Mesothelial cell of epicardium (in vitro differentiated cells): ENCODE measurements around the gene RNF213. TPM values are rescaled to one million over a fixed set of nuclear protein-coding genes. Genes with fewer than 3 reads are reported as not detected.
"Not testable (repeated sequence)": the region's sequence is repeated elsewhere in the genome, so short reads cannot be mapped to it uniquely, and the experiment has no call there.

Source experiments
- DNase-seq, 2 experiments: peaks; one replicate each; pipeline ENCODE4 v3.0.0; 2021; ENCODE audit warnings: low spot score in 2 of 2; ENCODE audit not compliant: unreplicated experiment in 2 of 2
- H3K27ac Mint-ChIP-seq: 2 replicates; pipeline ENCODE4 v1.8.0; 2021; ENCODE audit warnings: mixed read lengths
- H3K27me3 Mint-ChIP-seq: 2 replicates; pipeline ENCODE4 v1.8.0; 2021; ENCODE audit warnings: low read depth, mixed read lengths
- H3K36me3 Mint-ChIP-seq: 2 replicates; pipeline ENCODE4 v1.8.0; 2021; ENCODE audit warnings: mixed read lengths
- H3K4me1 Mint-ChIP-seq: 2 replicates; pipeline ENCODE4 v1.8.0; 2021; ENCODE audit warnings: mixed read lengths
- H3K4me3 Mint-ChIP-seq: 2 replicates; pipeline ENCODE4 v1.8.0; 2021; ENCODE audit warnings: mild to moderate bottlenecking, moderate library complexity, mixed read lengths
- H3K9me3 Mint-ChIP-seq: 2 replicates; pipeline ENCODE4 v1.8.0; 2021; ENCODE audit warnings: mixed read lengths
- CTCF ChIP-seq: fragments of 200-600 bp; sonication (generic); IDR thresholded peaks from one replicate; pipeline ENCODE4 v1.5.0; 2021; ENCODE audit warnings: antibody characterized with exemption; ENCODE audit not compliant: unreplicated experiment
- total RNA-seq: library from RNA; stranded (reverse); gene quantifications from 3 replicates; pipeline ENCODE4 v1.2.1, GENCODE V29; 2021

The RNF213 gene
- total RNA-seq, 1 donor from 2014 or later: 76.7 TPM

GRCh38 chr17:80295146-80295545 lies 34.5 kb downstream of the RNF213 start:
- peaks cover 36% of the 10 kb centered on the region for H3K36me3 Mint-ChIP-seq
- no peak overlapping the region for H3K27ac Mint-ChIP-seq

DNA sequence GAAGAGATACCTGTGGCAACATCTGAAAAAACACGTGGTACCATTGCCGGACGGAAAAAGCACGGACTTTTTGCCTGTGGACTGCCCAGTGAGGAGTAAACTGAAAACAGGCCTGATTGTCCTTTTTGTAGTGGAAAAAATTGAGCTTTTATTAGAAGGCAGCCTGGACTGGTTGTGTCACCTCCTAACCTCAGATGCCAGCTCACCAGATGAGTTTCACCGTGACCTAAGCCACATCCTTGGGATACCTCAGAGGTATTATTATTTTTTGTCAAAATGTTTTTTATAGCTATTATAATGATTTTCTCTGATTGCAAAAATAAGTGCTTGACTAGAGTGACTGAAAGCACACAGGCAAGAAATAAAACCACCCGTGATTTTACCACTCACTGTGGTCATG lies 34.9 kb downstream of the RNF213 start:
- Mint-ChIP-seq H3K4me1 (no peaks in the 10 kb centered on the region), H3K4me3 (no peak overlapping the region), H3K27ac (no peak overlapping the region), H3K36me3 (peaks cover 35% of the 10 kb centered on the region), H3K27me3 (no peaks in the 10 kb centered on the region), H3K9me3 (peaks cover 4% of the 10 kb centered on the region)
- no peak for TF ChIP-seq CTCF
- no peak for DNase-seq

More at GRCh38 chr17:80295146-80295545, 34.5 kb downstream of the RNF213 start:
- Mint-ChIP-seq H3K9me3 (peaks cover 4% of the 10 kb centered on the region), H3K27me3 (no peaks in the 10 kb centered on the region), H3K4me1 (no peaks in the 10 kb centered on the region), H3K4me3 (no peak overlapping the region)
- no peak for DNase-seq
- TF ChIP-seq CTCF: no peak

GRCh38 chr17:80296221-80296620 lies 35.6 kb downstream of the RNF213 start:
- no peak for DNase-seq
- Mint-ChIP-seq H3K27me3 (no peaks in the 10 kb centered on the region), H3K4me3 (no peak overlapping the region), H3K27ac (no peak overlapping the region), H3K9me3 (peaks cover 10% of the 10 kb centered on the region), H3K4me1 (no peaks in the 10 kb centered on the region), H3K36me3 (peaks cover 41% of the 10 kb centered on the region)
- no peak for TF ChIP-seq CTCF

DNA sequence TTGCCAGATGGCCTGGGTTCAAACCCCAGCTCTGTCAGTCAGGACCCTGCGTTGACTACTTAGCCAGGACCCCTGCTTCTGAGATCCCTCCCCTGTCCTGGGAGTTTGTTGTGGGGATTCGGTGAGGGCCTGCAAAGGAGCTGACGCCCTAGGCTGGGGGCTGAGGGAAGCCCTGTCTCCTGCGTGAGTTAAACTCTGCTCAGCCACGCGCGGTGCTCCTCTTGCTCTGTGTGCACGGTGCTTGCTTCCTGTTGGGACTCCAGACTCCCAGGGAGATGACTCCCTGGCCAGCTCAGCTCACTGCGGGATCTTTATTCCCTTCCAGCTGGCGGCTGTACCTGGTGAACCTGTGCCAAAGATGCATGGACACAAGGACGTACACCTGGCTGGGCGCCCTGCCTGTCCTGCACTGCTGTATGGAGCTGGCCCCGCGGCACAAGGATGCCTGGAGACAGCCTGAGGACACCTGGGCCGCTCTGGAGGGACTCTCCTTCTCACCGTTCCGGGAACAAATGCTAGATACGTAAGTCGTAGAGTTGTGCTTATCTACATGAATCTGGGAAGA lies 37.4 kb downstream of the RNF213 start:
- TF ChIP-seq CTCF: no peak
- H3K4me3 Mint-ChIP-seq: no peak overlapping the region
- H3K36me3 Mint-ChIP-seq: peaks cover 48% of the 10 kb centered on the region
- DNase-seq: no peak
- H3K9me3 Mint-ChIP-seq: peaks cover 20% of the 10 kb centered on the region
- H3K4me1 Mint-ChIP-seq: no peaks in the 10 kb centered on the region
- no peaks in the 10 kb centered on the region for H3K27me3 Mint-ChIP-seq
- no peak overlapping the region for H3K27ac Mint-ChIP-seq

DNA sequence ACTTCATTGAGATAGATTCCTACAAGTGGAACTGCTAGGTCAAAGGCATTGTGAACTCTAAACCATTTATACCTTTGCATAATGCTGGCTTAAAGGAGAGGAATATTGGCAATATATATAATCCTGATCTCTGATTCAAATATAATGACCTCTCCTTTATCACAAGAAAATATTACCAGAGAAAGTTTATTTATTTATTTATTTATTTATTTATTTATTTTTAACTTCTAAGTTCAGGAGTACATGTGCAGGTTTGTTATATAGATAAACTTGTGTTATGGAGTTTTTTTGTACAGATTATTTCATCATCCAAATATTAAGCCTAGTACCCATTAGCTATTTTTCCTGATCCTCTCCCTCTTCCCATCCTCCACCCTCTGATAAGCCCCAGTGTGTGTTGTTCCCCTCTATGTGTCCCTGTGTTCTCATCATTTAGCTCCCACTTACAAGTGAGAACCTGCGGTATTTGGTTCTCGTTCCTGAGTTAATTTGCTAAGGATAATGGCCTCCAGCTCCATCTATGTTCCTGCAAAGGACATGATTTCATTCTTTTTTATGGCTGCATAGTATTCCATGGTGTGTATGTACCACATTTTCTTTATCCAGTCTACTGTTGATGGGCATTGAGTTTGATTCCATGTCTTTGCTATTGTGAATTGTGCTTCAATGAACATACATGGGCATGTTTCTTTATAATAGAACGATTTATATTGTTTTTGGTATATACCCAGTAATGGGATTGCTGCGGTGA lies 38.9 kb downstream of the RNF213 start:
- peaks cover 50% of the 10 kb centered on the region for H3K36me3 Mint-ChIP-seq
- H3K4me3 Mint-ChIP-seq, H3K27me3 Mint-ChIP-seq: not testable (repeated sequence)

GRCh38 chr17:80300756-80301155 lies 40.1 kb downstream of the RNF213 start:
- not testable (repeated sequence) for DNase-seq, H3K4me1 Mint-ChIP-seq, H3K27me3 Mint-ChIP-seq, H3K4me3 Mint-ChIP-seq, H3K27ac Mint-ChIP-seq
- Mint-ChIP-seq H3K9me3 (peaks cover 29% of the 10 kb centered on the region), H3K36me3 (peaks cover 53% of the 10 kb centered on the region)

More for the DNA sequence above, 38.9 kb downstream of the RNF213 start:
- H3K4me1 Mint-ChIP-seq, H3K27ac Mint-ChIP-seq, DNase-seq: not testable (repeated sequence)
- H3K9me3 Mint-ChIP-seq: peaks cover 25% of the 10 kb centered on the region
